Large intestine (tissue), 3 donors: ENCODE measurements around the gene PLCH2. TPM values are rescaled to one million over a fixed set of nuclear protein-coding genes. Genes with fewer than 3 reads are reported as not detected.
"Not testable (repeated sequence)": the region's sequence is repeated elsewhere in the genome, so short reads cannot be mapped to it uniquely, and the experiment has no call there.

Experiments used
- DNase-seq, 2 donors: peaks; one replicate each; pipeline versions ENCODE4 v3.0.0 to v3.0.0-alpha.2; 2013
- H3K27ac ChIP-seq: one replicate; pipeline ENCODE4 v1.5.1; 2013; ENCODE audit warnings: low read length
- H3K27me3 ChIP-seq: 2 replicates; pipeline ENCODE4 v1.6.1; 2013; ENCODE audit warnings: low read length; ENCODE audit not compliant: control insufficient read depth, insufficient read depth
- H3K36me3 ChIP-seq: 2 replicates; pipeline ENCODE4 v1.6.1; 2013; ENCODE audit warnings: low read length; ENCODE audit not compliant: control insufficient read depth, insufficient read depth
- H3K4me1 ChIP-seq: one replicate; pipeline ENCODE4 v1.6.1; 2013; ENCODE audit warnings: low read length; ENCODE audit not compliant: control insufficient read depth, insufficient read depth
- H3K4me3 ChIP-seq: one replicate; pipeline ENCODE4 v1.5.1; 2013; ENCODE audit warnings: low read length
- H3K9me3 ChIP-seq: one replicate; pipeline ENCODE4 v1.6.1; 2013; ENCODE audit warnings: mild to moderate bottlenecking, low read depth, low read length, moderate library complexity; ENCODE audit not compliant: control insufficient read depth
- WGBS: methylation state at CpG from one replicate; pipeline ENCODE4 v1.1.5; 2013; ENCODE audit warnings: low lambda C conversion rate; ENCODE audit not compliant: insufficient coverage; 5-methylcytosine and 5-hydroxymethylcytosine counted together
- polyA plus RNA-seq: library from polyadenylated mRNA; unstranded; fragments of 120-200 nt; gene quantifications from one replicate; pipeline ENCODE4 v1.2.1, GENCODE V29; 2013

The PLCH2 gene
- polyA plus RNA-seq, 1 donor = 5.0 TPM

DNA sequence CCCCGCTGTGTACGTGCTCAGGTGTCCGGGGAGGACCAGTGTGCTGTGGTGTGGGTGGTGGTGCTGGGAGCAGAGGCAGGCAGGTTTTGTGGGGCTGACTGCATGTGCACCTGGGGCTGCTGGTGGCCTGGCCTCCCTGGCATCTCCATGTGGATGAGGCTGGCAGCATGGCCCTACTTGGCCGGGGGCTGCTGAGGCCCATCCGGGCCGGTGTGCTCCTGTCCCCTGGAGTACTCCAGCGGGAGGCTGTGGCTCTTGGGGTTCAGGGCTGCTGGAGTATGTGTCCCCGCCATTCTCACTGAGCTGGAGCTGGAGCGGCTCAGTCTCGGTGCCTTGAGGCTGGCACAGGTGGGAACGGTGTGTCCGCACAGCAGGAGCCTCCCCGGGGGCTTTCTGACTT, 42.9 kb upstream of the PLCH2 start:
- Histone ChIP-seq H3K4me1 (peaks cover 52% of the 10 kb centered on the region), H3K27me3 (peaks cover 30% of the 10 kb centered on the region), H3K4me3 (no peak overlapping the region), H3K36me3 (no peaks in the 10 kb centered on the region), H3K27ac (no peak overlapping the region), H3K9me3 (peaks cover 19% of the 10 kb centered on the region)
- no peak for DNase-seq
- no CpG with 5 or more reads among the region's 13 CpGs for WGBS

DNA sequence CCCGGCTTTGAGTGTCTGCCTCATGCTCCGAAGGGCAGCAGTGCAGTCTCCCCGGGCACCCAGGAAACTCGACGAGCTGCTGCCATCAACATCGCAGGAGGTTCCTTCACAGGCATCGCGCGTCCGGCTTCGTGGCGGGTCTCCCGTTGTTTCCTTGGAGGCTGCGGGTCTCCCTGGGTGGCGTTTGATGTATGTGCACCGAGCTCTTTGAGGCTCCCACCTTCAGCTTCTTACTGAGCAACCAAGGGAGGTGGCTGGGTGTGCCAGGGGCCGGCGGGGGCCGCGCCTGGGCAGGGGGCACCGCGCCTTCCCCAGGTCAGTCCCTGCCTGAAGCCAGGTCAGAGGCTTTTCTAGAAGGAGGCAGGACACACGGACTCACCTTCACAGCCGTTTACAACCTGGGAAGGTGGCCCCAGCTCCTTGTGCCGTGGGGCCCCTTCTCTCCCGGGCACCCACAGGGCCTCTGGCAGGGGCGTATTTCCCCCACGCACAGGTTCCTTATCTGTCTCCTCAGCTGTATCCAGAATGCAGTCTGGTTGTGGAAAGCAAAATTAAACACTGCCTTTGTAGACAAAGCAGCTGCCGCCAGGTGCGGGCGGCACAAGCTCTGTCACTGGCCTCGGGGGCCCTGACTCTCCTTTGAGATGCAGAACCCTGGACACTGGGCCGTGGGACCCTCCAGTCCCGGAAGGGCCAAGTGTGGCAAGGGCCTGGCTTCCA, 42.0 kb upstream of the PLCH2 start:
- no peaks in the 10 kb centered on the region for H3K36me3 ChIP-seq
- DNase-seq = peak in 1 of 2 donors; percentile 45
- no CpG with 5 or more reads among the region's 34 CpGs for WGBS
- H3K27ac ChIP-seq = no peak overlapping the region
- H3K4me1 ChIP-seq = peaks cover 52% of the 10 kb centered on the region
- H3K9me3 ChIP-seq = peaks cover 12% of the 10 kb centered on the region
- peaks cover 30% of the 10 kb centered on the region for H3K27me3 ChIP-seq
- no peak overlapping the region for H3K4me3 ChIP-seq

DNA sequence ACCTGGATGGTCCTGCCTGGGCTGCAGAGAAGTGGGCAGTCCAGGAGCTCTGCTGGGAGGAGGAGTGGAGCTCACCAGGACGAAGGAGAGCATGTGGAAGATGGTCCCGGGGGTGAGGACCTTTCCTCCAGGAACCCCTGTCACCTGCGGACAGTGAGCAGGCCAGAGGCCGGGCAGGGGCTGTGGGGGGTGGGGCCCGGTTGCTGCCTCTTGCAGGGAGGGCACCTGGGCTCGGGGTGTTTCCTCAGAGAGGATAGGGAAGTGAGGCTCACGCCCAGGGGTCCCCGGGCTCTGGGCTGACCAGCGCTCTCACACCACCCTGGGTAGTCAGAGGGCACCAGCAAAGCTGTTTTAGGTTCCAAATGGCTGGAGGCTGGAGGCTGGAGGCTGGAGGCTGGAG, 41.0 kb upstream of the PLCH2 start:
- Histone ChIP-seq H3K4me1 (peaks cover 49% of the 10 kb centered on the region), H3K9me3 (peaks cover 4% of the 10 kb centered on the region), H3K27ac (no peak overlapping the region), H3K4me3 (no peak overlapping the region), H3K27me3 (peaks cover 30% of the 10 kb centered on the region), H3K36me3 (no peaks in the 10 kb centered on the region)
- no peak for DNase-seq
- WGBS = no CpG with 5 or more reads among the region's 9 CpGs

DNA sequence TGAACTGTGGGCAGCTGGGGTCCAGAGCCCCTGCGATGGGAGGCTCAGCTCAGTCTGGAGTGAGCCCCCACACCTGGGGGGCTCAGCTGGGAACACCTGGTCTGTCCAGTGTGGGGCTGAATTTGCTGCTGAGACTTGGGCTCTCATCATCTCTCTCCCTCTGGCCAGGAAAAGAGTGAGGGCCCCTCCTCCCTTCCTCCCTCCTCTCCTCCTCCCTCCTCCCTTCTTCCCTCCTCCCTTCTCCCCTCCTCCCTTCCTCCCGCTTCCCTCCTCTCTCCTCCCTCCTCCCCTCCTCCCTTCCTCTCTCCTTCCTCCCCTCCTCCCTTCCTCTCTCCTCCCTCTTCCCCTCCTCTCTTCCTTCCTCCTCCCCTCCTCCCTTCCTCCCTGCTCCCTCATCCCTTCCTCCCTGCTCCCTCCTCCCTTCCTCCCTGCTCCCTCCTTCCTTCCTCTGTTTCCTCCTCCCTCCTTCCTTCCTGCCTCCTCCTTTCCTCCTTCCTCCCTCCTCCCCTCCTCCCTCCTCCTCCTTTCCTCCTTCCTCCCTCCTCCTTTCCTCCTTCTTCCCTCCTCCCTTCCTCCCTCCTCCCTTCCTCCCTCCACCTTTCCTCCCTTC, 40.2 kb upstream of the PLCH2 start:
- Histone ChIP-seq H3K4me3 (no peak overlapping the region), H3K9me3 (peaks cover 6% of the 10 kb centered on the region), H3K27me3 (peaks cover 30% of the 10 kb centered on the region), H3K36me3 (no peaks in the 10 kb centered on the region), H3K27ac (no peak overlapping the region), H3K4me1 (peaks cover 43% of the 10 kb centered on the region)
- no peak for DNase-seq
- no CpG with 5 or more reads among the region's 2 CpGs for WGBS

DNA sequence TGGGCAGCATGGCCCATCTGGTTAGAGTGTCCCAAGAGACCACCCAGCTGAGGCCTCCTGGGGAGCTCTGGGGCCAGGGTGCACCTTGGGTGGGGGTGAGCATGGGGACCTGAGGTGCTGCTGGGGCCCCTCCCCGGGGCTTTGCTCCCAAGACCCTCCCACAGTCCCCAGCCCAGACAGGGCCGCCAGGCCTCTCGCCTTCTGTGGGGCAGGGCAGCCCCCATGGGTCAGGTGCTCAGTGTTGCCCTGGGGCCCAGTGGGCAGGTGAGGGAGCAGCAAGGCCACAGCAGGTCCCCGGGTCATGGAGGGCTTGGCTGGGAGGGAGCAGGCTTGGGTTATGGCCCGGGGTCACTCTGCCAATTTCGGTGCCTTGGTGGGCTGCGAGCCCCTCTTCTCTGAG, 39.2 kb upstream of the PLCH2 start:
- Histone ChIP-seq H3K27ac (no peak overlapping the region), H3K9me3 (peaks cover 6% of the 10 kb centered on the region), H3K27me3 (peaks cover 35% of the 10 kb centered on the region), H3K4me1 (peaks cover 33% of the 10 kb centered on the region), H3K36me3 (no peaks in the 10 kb centered on the region), H3K4me3 (no peak overlapping the region)
- DNase-seq = no peak
- no CpG with 5 or more reads among the region's 7 CpGs for whole genome bisulfite sequencing

DNA sequence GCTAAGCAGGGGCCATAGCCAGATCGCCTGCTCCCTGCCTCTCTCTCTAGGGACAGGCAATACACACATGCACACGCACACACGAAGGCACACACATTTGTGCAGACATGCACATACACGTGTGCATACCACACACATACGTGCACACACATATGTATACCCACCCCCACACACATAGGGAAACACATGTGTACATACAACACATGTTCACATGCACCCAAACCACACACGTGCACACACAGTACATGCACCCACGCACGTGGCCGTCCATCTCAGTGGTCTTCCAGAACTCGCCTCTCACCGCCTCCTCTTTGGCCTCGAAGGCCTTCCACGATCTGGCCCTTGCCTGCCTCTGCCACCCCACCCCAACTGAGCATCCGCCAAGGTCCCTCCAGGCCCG, 38.5 kb upstream of the PLCH2 start:
- DNase-seq = no peak
- Histone ChIP-seq H3K9me3 (peaks cover 6% of the 10 kb centered on the region), H3K36me3 (no peaks in the 10 kb centered on the region), H3K27me3 (peaks cover 36% of the 10 kb centered on the region), H3K27ac (no peak overlapping the region), H3K4me1 (peaks cover 25% of the 10 kb centered on the region), H3K4me3 (no peak overlapping the region)
- WGBS = no CpG with 5 or more reads among the region's 15 CpGs

DNA sequence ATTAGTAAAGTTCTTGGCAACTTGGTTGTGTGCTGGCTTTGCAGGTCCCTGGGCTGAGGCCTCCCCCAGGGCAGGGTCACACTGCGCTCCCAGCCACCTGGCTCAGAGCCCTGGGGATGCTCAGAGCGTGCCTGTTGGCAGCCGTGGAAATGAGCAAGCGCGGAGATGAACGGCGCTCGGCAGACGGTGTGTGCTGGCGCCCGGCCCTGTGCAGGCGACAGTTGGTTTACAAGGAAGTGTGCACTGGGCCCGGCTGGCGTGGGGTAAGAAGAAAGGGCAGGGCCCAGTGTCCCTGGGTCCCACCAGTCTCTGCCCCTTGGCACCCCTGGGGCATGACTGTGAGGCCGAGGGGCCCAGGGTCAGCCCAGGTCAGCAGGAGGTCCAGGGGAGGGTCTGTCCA, 38.1 kb upstream of the PLCH2 start:
- peaks cover 36% of the 10 kb centered on the region for H3K27me3 ChIP-seq
- no CpG with 5 or more reads among the region's 15 CpGs for WGBS
- peaks cover 24% of the 10 kb centered on the region for H3K4me1 ChIP-seq
- no peaks in the 10 kb centered on the region for H3K36me3 ChIP-seq
- H3K4me3 ChIP-seq = no peak overlapping the region
- DNase-seq = no peak
- H3K9me3 ChIP-seq = peaks cover 6% of the 10 kb centered on the region
- H3K27ac ChIP-seq = no peak overlapping the region

DNA sequence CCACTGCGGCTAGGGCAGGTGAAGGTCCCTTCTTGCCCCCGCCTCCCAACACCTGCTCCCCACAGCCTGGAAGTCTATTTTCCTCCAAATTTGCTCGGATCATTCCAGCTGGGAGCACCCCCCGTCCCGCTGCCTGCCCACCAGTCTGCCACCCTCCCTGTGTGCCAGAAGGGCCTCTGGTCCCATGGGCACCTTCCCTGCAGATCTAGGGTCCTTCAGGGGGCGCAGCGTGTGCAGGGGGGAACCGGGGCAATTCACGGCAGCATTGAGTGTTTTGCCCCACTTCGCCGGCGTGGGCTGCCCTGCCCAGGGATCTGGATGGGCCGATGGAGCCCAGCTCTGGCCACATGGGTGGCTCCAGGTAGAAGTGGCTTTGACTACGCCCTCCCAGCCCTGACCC, 37.4 kb upstream of the PLCH2 start:
- H3K36me3 ChIP-seq = no peaks in the 10 kb centered on the region
- peaks cover 6% of the 10 kb centered on the region for H3K9me3 ChIP-seq
- peaks cover 34% of the 10 kb centered on the region for H3K27me3 ChIP-seq
- WGBS = no CpG with 5 or more reads among the region's 14 CpGs
- no peak overlapping the region for H3K4me3 ChIP-seq
- H3K4me1 ChIP-seq = peaks cover 21% of the 10 kb centered on the region
- H3K27ac ChIP-seq = no peak overlapping the region
- no peak for DNase-seq

DNA sequence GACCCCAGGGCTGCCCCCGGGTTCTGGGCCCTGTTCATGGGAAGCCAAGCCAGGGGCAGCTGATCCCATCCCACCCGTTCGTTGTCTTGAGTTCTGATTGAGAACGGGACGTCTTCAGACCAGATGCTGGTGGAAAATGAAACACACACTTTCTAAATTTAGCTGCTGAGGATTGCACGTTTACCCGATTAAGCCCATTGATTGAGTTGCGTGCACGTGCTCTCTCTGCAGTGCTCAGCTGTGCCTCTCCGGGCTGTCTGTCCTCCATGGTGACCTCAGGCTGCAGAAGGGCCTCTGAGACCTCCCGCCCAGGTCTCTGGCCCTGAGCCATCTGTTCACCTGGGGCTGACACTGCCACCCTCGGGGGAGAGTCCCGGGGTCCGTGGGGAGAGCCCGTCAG, 36.7 kb upstream of the PLCH2 start:
- H3K27ac ChIP-seq = no peak overlapping the region
- DNase-seq = no peak
- no peaks in the 10 kb centered on the region for H3K36me3 ChIP-seq
- H3K9me3 ChIP-seq = peaks cover 6% of the 10 kb centered on the region
- peaks cover 31% of the 10 kb centered on the region for H3K27me3 ChIP-seq
- H3K4me1 ChIP-seq = peaks cover 14% of the 10 kb centered on the region
- H3K4me3 ChIP-seq = no peak overlapping the region
- no CpG with 5 or more reads among the region's 15 CpGs for WGBS

DNA sequence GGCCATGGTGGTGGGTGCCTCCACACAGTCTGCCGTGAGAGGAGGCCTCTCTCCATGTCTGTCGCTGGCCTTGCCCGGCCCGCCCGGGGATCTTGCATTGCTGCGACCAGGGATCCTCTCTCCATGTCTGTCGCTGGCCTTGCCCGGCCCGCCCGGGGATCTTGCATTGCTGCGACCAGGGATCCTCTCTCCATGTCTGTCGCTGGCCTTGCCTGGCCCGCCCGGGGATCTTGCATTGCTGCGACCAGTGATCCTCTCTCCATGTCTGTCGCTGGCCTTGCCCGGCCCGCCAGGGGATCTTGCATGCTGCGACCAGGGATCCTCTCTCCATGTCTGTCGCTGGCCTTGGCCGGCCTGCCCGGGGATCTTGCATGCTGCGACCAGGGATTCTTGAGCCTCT, 35.7 kb upstream of the PLCH2 start:
- H3K4me3 ChIP-seq, H3K4me1 ChIP-seq, DNase-seq, H3K27ac ChIP-seq, H3K9me3 ChIP-seq, H3K36me3 ChIP-seq: not testable (repeated sequence)
- WGBS = 97% methylated on average over 6 of the region's 23 CpGs
- peaks cover 34% of the 10 kb centered on the region for H3K27me3 ChIP-seq

DNA sequence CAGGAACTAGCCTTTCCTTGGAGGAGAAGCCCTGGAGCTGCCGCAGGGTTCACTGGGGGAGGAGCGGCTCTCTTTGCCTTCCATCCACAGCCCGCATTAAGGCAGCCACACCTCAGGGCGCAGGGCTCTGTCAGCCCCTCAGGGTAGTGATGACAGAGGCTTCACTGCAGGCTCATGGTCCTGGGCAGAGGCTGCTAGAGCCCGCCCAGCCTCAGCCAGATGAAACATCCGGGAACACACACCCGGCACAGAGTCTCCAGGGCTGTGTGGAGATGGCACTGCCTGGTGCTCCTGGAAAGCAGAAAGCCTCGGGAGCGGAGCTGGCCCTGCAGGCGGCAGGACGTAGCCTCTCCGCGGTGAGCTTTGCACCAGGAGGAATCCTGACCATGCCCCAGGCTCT, 34.3 kb upstream of the PLCH2 start:
- peaks cover 46% of the 10 kb centered on the region for H3K27me3 ChIP-seq
- no CpG with 5 or more reads among the region's 13 CpGs for WGBS
- H3K36me3 ChIP-seq = no peaks in the 10 kb centered on the region
- H3K4me1 ChIP-seq = peaks cover 4% of the 10 kb centered on the region
- H3K4me3 ChIP-seq = no peak overlapping the region
- no peak overlapping the region for H3K27ac ChIP-seq
- H3K9me3 ChIP-seq = peaks cover 9% of the 10 kb centered on the region
- DNase-seq = no peak
